Activated CD4-positive, alpha-beta T cell treated with anti-CD3 and anti-CD28 coated beads, Interleukin-2, amount 10 ng/mL, durations not matched to agents 7 days and 5 days (primary cell): Measurements from ENCODE around the gene CHAD. TPM values are rescaled to one million over a fixed set of nuclear protein-coding genes. Genes with fewer than 3 reads are reported as not detected.
"Not testable (repeated sequence)": the region's sequence is repeated elsewhere in the genome, so short reads cannot be mapped to it uniquely, and the experiment has no call there.

Experiments used
- CTCF ChIA-PET: fragments of 350-600 bp; sonication (Branson Sonifier 250); formaldehyde crosslinking; loops from one replicate; lab custom pipeline; 2021; ENCODE audit warnings: antibody characterized with exemption; lab: Charles Lee
- POLR2A ChIA-PET: fragments of 350-600 bp; sonication (Branson Sonifier 250); formaldehyde crosslinking; loops from one replicate; lab custom pipeline; 2021; ENCODE audit warnings: antibody characterized with exemption; lab: Charles Lee
- DNase-seq: peaks from one replicate; pipeline ENCODE4 v3.0.0-alpha.2; 2020
- H3K27ac Mint-ChIP-seq: one replicate; pipeline ENCODE4 v1.8.0; 2021; ENCODE audit warnings: mild to moderate bottlenecking, moderate library complexity, mixed read lengths
- H3K27me3 Mint-ChIP-seq: one replicate; pipeline ENCODE4 v1.8.0; 2021; ENCODE audit warnings: mixed read lengths
- H3K36me3 Mint-ChIP-seq: one replicate; pipeline ENCODE4 v1.8.0; 2021; ENCODE audit warnings: low read depth, mixed read lengths
- H3K4me1 Mint-ChIP-seq: one replicate; pipeline ENCODE4 v1.8.0; 2021; ENCODE audit warnings: mixed read lengths
- H3K4me3 Mint-ChIP-seq: one replicate; pipeline ENCODE4 v1.8.0; 2021; ENCODE audit warnings: mild to moderate bottlenecking, moderate library complexity, mixed read lengths
- H3K9me3 Mint-ChIP-seq: one replicate; pipeline ENCODE4 v1.8.0; 2021; ENCODE audit warnings: mixed read lengths
- total RNA-seq, 2 experiments: library from RNA; stranded (reverse); gene quantifications; one replicate each; pipeline ENCODE4 v1.2.3, GENCODE V29; 2021

The CHAD gene
- total RNA-seq, 2 experiments from 2014 or later = not detected

- no peak for DNase-seq
- ChIA-PET POLR2A (no interaction called here), CTCF (interaction anchor here (0.6 to 1.4 kb wide), 3 partner anchors 8 to 85 kb away, joined by 3 read pairs; no protein-coding TSS in a partner anchor)
- peak overlapping the region; percentile 88 for H3K27ac Mint-ChIP-seq
- H3K4me1 Mint-ChIP-seq = peaks cover 22% of the 10 kb centered on the region
- H3K27me3 Mint-ChIP-seq = no peaks in the 10 kb centered on the region
- H3K9me3 Mint-ChIP-seq = no peaks in the 10 kb centered on the region
- H3K4me3 Mint-ChIP-seq = peak overlapping the region; percentile 62
- no peaks in the 10 kb centered on the region for H3K36me3 Mint-ChIP-seq
These were observed 9.3 kb upstream of the CHAD start for GRCh38 chr17:50477976-50478375.

DNA sequence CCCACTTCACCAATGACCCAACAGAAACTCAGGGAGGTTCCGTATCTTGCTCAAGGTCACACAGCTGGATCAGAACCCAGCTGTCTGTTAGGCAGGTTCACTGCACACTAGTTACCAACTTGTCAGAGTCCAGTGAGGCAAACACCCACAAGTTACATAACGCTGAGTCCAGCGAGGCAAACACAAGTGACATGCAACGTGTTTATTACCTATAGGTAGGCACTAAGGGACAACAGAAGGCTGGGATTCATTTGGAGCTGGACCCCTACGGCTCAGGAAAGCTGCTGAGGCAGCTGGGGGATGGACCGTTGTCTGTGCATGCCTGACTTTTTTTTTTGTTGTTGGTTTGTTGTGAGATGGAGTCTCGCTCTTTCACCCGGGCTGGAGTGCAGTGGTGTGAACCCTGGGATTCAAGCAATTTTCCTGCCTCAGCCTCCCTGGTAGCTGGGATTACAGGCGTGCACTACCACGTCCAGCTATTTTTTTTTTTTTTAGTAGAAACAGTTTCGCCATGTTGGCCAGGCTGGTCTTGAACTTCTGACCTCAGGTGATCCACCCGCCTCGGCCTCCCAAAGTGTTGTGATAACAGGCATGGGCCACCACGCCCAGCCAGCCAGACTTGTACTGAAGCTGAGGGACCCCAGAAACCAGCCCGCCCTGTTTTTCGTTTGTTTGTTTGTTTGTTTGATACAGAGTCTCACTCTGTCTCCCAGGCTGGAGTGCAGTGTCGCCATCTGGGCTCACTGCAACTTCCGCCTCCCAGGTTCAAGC lies 8.1 kb upstream of the CHAD start:
- POLR2A ChIA-PET = no interaction called here
- H3K27ac Mint-ChIP-seq = no peak overlapping the region
- DNase-seq = no peak
- peaks cover 22% of the 10 kb centered on the region for H3K4me1 Mint-ChIP-seq
- H3K27me3 Mint-ChIP-seq = no peaks in the 10 kb centered on the region
- H3K9me3 Mint-ChIP-seq = no peaks in the 10 kb centered on the region
- H3K4me3 Mint-ChIP-seq = no peak overlapping the region
- CTCF ChIA-PET = interaction anchor here (0.6 to 1.4 kb wide), 3 partner anchors 44 to 80 kb away, joined by 3 to 4 read pairs (median 3); no protein-coding TSS in a partner anchor
- H3K36me3 Mint-ChIP-seq = no peaks in the 10 kb centered on the region

DNA sequence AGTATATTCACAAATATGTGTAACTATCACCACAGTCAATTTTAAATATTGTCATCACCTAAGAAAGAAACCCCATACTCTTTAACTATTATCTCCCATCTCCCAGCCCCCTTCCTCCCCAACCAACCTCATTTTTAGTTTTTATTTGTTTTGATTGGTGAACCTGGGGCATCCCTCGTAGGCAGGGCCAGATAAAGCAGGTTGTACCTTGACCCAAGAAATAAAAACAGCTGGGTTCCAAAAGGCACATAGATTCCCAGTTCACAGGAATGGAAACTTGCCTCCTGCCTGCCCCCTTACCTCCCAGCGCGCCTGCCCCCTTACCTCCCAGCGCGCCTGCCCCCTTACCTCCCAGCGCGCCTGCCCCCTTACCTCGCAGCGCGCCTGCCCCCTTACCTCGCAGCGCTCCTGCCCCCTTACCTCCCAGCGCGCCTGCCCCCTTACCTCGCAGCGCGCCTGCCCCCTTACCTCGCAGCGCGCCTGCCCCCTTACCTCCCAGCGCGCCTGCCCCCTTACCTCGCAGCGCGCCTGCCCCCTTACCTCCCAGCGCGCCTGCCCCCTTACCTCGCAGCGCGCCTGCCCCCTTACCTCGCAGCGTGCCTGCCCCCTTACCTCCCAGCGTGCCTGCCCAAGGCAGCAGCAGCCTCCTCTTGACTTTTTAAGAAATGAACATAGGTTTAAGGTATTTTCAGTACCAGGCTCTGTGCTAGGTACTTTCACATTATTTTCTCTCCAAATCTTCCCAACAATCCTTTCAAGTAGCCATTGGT lies 7.3 kb upstream of the CHAD start:
- DNase-seq, H3K27ac Mint-ChIP-seq, H3K4me3 Mint-ChIP-seq, POLR2A ChIA-PET, H3K36me3 Mint-ChIP-seq, H3K27me3 Mint-ChIP-seq, H3K9me3 Mint-ChIP-seq: not testable (repeated sequence)
- H3K4me1 Mint-ChIP-seq = peaks cover 25% of the 10 kb centered on the region
- CTCF ChIA-PET = interaction anchor here (0.6 to 1.4 kb wide), 3 partner anchors 45 to 81 kb away, joined by 3 to 4 read pairs (median 3); no protein-coding TSS in a partner anchor

- no peak for DNase-seq
- Mint-ChIP-seq H3K36me3 (no peaks in the 10 kb centered on the region), H3K4me1 (peaks cover 23% of the 10 kb centered on the region), H3K9me3 (no peaks in the 10 kb centered on the region), H3K4me3 (no peak overlapping the region), H3K27ac (no peak overlapping the region), H3K27me3 (no peaks in the 10 kb centered on the region)
- CTCF ChIA-PET = no interaction called here
- POLR2A ChIA-PET = no interaction called here
These were observed 6.7 kb upstream of the CHAD start for GRCh38 chr17:50475362-50475761.

GRCh38 chr17:50474523-50474922 lies 5.8 kb upstream of the CHAD start:
- Mint-ChIP-seq H3K4me3 (no peak overlapping the region), H3K36me3 (no peaks in the 10 kb centered on the region), H3K4me1 (peaks cover 14% of the 10 kb centered on the region), H3K27ac (no peak overlapping the region), H3K27me3 (no peaks in the 10 kb centered on the region), H3K9me3 (no peaks in the 10 kb centered on the region)
- ChIA-PET POLR2A (no interaction called here), CTCF (interaction anchor here (1.2 to 1.7 kb wide), 2 partner anchors 77 to 274 kb away, joined by 3 to 4 read pairs; partner anchors contain the start of gene LRRC59)
- DNase-seq = no peak

GRCh38 chr17:50473901-50474300 lies 5.2 kb upstream of the CHAD start:
- H3K4me3 Mint-ChIP-seq = no peak overlapping the region
- no peak for DNase-seq
- no peaks in the 10 kb centered on the region for H3K36me3 Mint-ChIP-seq
- POLR2A ChIA-PET = no interaction called here
- H3K27ac Mint-ChIP-seq = no peak overlapping the region
- CTCF ChIA-PET = interaction anchor here (1.2 to 1.7 kb wide), 2 partner anchors 76 to 274 kb away, joined by 3 to 4 read pairs; partner anchors contain the start of gene LRRC59
- no peaks in the 10 kb centered on the region for H3K9me3 Mint-ChIP-seq
- peaks cover 12% of the 10 kb centered on the region for H3K4me1 Mint-ChIP-seq
- H3K27me3 Mint-ChIP-seq = no peaks in the 10 kb centered on the region

DNA sequence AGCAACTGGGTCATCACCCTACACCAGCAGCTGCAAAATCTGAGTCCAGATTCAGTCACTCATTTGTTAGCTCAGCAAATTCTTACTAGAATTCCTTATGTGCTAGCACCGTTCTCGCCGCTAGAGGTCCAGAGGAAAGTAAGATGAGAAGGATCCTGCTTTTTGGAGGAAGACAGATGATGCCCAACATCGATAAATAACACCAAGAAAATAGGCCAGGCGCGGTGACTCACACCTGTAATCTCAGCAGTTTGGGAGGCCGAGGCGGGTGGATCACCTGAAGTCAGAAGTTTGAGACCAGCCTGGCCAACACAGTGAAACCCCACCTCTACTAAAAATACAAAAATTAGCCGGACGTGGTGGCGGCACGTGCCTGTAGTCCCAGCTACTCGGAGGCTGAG lies 4.1 kb upstream of the CHAD start:
- H3K9me3 Mint-ChIP-seq, H3K4me3 Mint-ChIP-seq, DNase-seq, H3K4me1 Mint-ChIP-seq, POLR2A ChIA-PET, H3K27me3 Mint-ChIP-seq, H3K27ac Mint-ChIP-seq, H3K36me3 Mint-ChIP-seq: not testable (repeated sequence)
- CTCF ChIA-PET = interaction anchor here (1.7 kb wide), 1 partner anchor 75 kb away, joined by 4 read pairs; the partner anchor contains the start of gene LRRC59

GRCh38 chr17:50472286-50472685 lies 3.6 kb upstream of the CHAD start:
- Mint-ChIP-seq H3K4me1 (peaks cover 9% of the 10 kb centered on the region), H3K36me3 (no peaks in the 10 kb centered on the region), H3K9me3 (no peaks in the 10 kb centered on the region), H3K27ac (no peak overlapping the region), H3K27me3 (peaks cover 12% of the 10 kb centered on the region), H3K4me3 (no peak overlapping the region)
- ChIA-PET POLR2A (no interaction called here), CTCF (interaction anchor here (1.2 to 1.9 kb wide), 3 partner anchors 17 to 164 kb away, joined by 3 to 4 read pairs (median 3); no protein-coding TSS in a partner anchor)
- DNase-seq = no peak

DNA sequence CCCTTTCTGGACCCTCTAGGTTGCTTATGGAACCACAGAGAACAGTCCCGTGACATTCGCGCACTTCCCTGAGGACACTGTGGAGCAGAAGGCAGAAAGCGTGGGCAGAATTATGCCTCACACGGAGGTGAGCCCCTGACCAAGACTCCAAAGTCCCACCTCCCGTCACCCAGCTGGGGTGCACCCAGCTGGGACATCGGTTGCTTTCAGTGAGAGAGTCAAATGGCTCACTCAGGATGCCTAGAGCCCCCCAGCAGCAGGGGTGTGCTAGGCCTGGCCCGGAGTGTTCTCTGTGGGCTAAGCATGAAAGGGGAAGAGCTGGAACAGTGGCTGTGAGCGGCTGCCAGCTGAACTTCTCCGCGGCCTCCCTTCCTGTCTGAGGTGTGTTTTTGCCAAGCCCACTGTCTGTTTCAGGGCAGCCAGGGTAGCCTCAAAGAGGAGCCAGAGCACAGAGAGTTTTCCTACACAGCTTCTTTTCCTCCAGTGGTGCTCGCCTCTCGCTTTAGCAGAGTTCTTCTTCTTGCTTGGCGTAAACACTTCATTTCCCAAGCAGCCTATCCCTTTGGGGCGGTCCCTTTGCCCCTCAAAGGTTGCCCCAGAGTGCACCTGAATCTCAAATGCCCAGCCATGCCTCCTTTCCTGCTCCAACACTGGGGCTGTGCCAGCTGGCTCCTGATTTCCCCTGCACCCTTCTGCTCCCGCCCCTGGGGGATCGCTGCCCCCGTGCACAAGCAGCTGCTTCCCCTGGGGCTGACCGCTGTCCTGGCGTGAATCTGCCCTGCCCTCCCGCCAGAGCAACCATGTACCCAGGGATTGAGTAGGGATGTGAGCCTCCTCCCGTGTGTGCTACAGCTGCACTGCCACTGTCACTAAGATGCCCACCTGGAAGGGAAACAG lies 2.6 kb upstream of the CHAD start:
- Mint-ChIP-seq H3K36me3 (no peaks in the 10 kb centered on the region), H3K4me3 (no peak overlapping the region), H3K9me3 (no peaks in the 10 kb centered on the region), H3K27ac (no peak overlapping the region), H3K27me3 (peaks cover 14% of the 10 kb centered on the region), H3K4me1 (peaks cover 14% of the 10 kb centered on the region)
- ChIA-PET CTCF (interaction anchor here (1.2 to 1.9 kb wide), 3 partner anchors 16 to 165 kb away, joined by 3 to 4 read pairs (median 3); no protein-coding TSS in a partner anchor), POLR2A (no interaction called here)
- no peak for DNase-seq

- Mint-ChIP-seq H3K9me3 (no peaks in the 10 kb centered on the region), H3K27me3 (peaks cover 14% of the 10 kb centered on the region), H3K36me3 (no peaks in the 10 kb centered on the region), H3K4me3 (no peak overlapping the region), H3K4me1 (peaks cover 18% of the 10 kb centered on the region), H3K27ac (no peak overlapping the region)
- CTCF ChIA-PET = interaction anchor here (1.0 kb wide), 1 partner anchor 8 kb away, joined by 3 read pairs; the partner anchor contains the start of gene RSAD1
- no peak for DNase-seq
- POLR2A ChIA-PET = no interaction called here
These were observed 1.7 kb upstream of the CHAD start for GRCh38 chr17:50470426-50470825.

DNA sequence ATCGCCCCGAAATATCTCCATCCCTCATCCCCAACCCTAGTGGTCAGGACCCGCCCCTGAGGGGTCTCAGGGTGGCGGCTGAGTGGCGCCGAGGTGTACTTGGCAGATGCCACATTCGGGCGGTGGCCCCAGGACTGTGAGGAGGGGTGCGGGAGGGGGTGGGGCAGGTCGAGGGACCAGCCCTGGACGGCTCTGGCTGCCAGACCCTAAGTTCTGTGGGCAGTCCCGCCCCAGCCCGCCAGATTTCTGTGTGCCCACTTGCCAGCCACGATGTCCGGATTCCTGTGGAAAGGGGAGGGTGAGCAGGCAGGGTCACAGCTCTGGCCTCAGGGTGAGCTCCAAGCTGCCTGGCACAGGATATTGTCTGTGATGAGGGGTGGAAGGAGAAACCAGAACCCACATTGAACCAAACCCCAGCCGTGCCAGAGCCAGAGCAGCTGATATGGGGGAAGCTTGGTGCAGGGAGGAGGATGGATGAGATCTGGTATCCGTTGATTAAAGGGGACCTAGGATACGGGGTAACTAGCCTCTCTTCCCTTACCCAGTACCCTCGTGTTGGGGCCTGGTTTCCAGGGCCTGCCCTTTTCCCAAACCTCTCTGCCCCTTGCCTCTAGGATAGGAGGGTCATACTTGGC lies 1.1 kb upstream of the CHAD start:
- Mint-ChIP-seq H3K27ac (no peak overlapping the region), H3K4me1 (peaks cover 18% of the 10 kb centered on the region), H3K4me3 (no peak overlapping the region), H3K9me3 (no peaks in the 10 kb centered on the region), H3K36me3 (no peaks in the 10 kb centered on the region), H3K27me3 (peaks cover 14% of the 10 kb centered on the region)
- ChIA-PET POLR2A (no interaction called here), CTCF (interaction anchor here (1.0 kb wide), 1 partner anchor 9 kb away, joined by 3 read pairs; the partner anchor contains the start of gene RSAD1)
- no peak for DNase-seq
